ENCODE results near the gene CRISP1.

Gene CRISP1

DNA sequence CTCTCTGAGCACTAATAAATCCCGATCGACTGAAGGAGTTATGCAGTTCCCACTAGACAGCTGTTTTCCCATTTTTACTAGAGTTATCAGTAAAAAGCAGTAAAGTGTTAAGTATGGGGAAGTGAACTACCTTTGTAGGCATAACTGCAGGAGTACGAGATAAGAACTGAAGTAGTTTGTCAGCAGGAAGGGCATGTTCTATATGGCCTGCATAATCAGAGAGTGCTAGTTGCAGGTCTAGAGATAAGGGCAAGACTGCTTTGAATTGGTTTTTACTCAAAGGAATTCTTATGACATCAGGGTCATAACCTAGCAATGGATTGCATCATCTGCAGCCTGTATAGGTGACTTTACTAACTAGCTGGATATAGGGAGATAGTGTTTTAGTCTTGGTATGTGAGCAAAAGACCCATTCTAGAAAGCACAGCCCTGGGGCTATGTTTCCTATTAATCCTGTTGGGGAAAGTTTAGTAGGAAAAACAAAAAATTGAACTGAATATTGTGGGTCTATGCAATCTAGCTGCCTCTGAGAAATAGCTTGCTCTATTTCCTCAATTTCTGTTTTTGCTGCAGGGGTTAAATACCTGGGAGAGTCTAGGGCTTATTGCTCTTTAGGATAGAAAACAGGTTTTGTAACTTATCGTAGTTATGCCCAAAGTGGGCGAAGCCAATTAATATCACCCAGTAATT, 22.6 kb upstream of the CRISP1 start:
- H3K4me3 ChIP-seq (ENCODE audit: low read depth, low read length): no peak overlapping the region

GRCh38 chr6:49868951-49869529, 2.7 kb upstream of the CRISP1 start:
- DNase-seq (ENCODE audit: low read depth, low spot score): no peak
- in situ Hi-C loops (cut with HindIII; ENCODE audit: low sequenced_read_pairs): no loop called here
- H3K4me3 ChIP-seq (ENCODE audit: low read depth, low read length): no peak overlapping the region
- no peak for TF ChIP-seq CTCF (IDR thresholded peaks at IDR 0.05; ENCODE audit: low read depth, low read length)

More for the DNA sequence above, 22.6 kb upstream of the CRISP1 start:
- in situ Hi-C loops (cut with HindIII; ENCODE audit: low sequenced_read_pairs): no loop called here
- TF ChIP-seq CTCF (IDR thresholded peaks at IDR 0.05; ENCODE audit: low read depth, low read length): no peak
- DNase-seq (ENCODE audit: low read depth, low spot score): no peak

DNA sequence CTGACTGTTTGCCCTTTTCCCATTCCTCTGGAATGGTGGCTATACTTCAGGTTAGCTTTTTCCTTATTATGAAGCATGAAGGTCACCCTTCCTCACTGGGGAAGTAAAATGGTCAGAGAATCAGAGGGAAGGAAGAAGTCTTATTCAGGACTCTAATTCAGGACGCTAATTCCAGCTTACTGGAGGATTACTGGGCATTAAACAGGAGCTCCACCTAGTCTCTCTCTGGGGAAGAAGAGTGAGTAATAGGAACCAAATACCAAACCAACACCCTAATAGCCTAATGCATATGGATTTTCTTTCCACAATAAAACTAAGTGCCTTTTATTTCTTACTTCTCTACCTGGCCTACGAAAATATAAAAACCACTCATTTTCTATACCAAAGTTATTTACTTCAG, 10.1 kb downstream of the CRISP1 start:
- DNase-seq (ENCODE audit: low read depth, low spot score): no peak
- no peak overlapping the region for H3K4me3 ChIP-seq (ENCODE audit: low read depth, low read length)
- TF ChIP-seq CTCF (IDR thresholded peaks at IDR 0.05; ENCODE audit: low read depth, low read length): no peak
- in situ Hi-C loops (cut with HindIII; ENCODE audit: low sequenced_read_pairs): no loop called here

DNA sequence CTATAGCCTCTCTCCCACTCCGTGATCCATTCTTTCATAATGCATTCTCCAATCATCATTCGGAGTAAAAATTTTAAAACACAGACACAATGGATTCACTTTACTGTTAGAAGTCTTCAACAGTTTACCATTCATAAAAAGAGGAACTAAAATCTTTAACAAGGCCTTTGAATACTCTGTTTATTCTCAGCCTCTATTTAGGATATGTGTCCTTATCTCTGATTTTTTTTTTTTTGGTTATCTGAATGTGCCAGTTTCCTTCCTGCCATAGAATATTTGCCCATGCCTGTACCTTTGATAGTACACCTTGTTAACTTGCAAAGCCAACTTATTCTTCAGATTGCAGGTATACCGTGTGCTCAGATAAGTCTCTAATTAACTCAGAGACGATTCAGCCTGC, 11.1 kb downstream of the CRISP1 start:
- no peak overlapping the region for H3K4me3 ChIP-seq (ENCODE audit: low read depth, low read length)
- TF ChIP-seq CTCF (IDR thresholded peaks at IDR 0.05; ENCODE audit: low read depth, low read length): no peak
- no peak for DNase-seq (ENCODE audit: low read depth, low spot score)
- in situ Hi-C loops (cut with HindIII; ENCODE audit: low sequenced_read_pairs): no loop called here

- no peak for DNase-seq (ENCODE audit: low read depth, low spot score)
- no peak overlapping the region for H3K4me3 ChIP-seq (ENCODE audit: low read depth, low read length)
- in situ Hi-C loops (cut with HindIII; ENCODE audit: low sequenced_read_pairs): no loop called here
- TF ChIP-seq CTCF (IDR thresholded peaks at IDR 0.05; ENCODE audit: low read depth, low read length): no peak
Measured at GRCh38 chr6:49852975-49853374, 13.4 kb downstream of the CRISP1 start.

DNA sequence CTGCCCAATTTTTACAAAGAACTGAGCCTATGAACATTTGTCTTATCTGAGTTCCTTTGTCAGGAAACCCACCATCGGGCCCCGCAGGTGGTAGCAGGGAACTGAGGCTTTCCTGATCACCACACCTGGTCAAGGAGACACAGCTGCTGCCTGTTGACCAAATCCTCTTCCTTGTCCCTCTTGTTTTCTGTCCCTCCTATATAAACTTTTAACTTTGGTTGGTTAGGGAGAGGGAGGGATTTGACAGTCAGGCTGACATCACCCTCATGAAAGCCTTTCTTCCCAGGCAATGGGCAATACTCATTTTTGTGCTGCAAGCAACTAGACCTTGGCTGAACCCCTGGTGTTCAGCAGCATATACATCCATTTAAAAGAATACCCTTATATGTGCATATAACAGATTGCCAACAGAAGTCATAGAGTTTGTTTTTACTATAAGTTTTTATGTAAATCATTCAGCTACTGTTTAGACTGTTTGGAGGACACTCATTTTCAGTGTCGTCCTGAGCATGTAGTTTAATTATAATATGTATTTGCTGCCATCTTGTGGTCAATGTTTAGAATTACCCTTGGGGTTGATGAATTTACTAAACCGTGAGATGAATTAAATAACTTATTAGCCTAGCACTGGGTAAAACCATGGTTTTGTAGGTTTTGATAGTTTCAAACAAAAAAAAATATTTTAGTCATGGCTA, 17.0 kb downstream of the CRISP1 start:
- H3K4me3 ChIP-seq (ENCODE audit: low read depth, low read length): no peak overlapping the region
- TF ChIP-seq CTCF (IDR thresholded peaks at IDR 0.05; ENCODE audit: low read depth, low read length): peak; percentile 42
- peak; percentile 62 for DNase-seq (ENCODE audit: low read depth, low spot score)
- in situ Hi-C loops (cut with HindIII; ENCODE audit: low sequenced_read_pairs): no loop called here
